ENCODE results near the gene GABBR1.
A peak's percentile ranks its signal among the peaks of the same experiment; 100 is the strongest.

The GABBR1 gene

DNA sequence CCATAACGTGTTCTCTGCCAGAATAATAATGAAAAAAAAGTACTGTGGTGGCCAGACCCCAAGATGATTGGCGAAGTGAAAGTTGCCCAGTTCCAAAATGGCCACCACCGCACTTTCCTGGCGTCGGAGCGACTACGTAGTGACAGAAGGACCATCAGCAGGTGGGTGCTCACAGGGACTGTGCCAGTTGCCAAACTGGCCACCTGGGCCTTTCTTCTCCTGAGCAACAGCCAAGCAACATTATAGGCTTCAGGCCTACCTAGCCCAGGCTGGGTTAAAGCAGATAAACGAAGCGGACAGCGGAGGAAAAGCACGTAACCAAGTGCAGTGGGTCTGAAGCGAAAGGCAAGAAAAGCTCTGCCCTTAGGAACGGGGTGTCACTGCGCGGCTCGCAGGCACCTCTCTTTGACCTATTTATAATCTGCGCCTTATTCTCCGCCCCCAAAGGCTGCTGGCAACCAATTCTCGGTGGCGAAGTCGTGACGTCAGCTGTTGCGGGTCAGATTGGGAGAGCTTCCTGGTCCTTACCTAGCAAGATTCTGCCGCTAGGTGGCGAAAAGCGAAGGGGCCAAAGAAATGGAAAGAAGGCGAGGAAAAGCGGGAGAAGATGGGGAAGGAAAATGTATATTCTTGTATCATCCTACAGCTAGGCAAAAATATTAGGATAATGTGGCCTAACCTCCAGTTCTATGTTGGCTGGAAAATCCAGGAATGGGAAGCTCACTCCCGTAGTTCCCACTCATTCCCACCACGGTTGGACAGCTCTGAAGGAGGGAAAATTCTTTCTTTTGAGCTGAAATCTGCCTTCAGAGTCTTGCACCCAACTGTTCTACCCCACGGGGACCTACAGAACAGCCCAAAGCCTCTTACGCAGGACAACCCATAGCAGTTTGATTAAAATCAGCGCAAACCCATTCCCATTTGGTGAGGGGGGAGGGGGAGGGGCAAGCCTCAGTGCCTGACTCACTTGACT lies 17.0 kb upstream of the GABBR1 start:
- no peaks in the 10 kb centered on the region for H3K36me3 ChIP-seq (ENCODE audit: control insufficient read depth, insufficient read depth, low read length)
- H3K4me1 ChIP-seq (ENCODE audit: control insufficient read depth, insufficient read depth, low read length) = peaks cover 5% of the 10 kb centered on the region

GRCh38 chr6:29647927-29648642 lies 15.1 kb upstream of the GABBR1 start:
- no peak overlapping the region for H3K4me3 ChIP-seq (ENCODE audit: low read length)
- no peak overlapping the region for H3K9ac ChIP-seq (ENCODE audit: low read length)
- no peak overlapping the region for H3K27ac ChIP-seq (ENCODE audit: low read depth, low read length)
- peaks cover 5% of the 10 kb centered on the region for H3K4me1 ChIP-seq (ENCODE audit: control insufficient read depth, insufficient read depth, low read length)
- H3K36me3 ChIP-seq (ENCODE audit: control insufficient read depth, insufficient read depth, low read length) = no peaks in the 10 kb centered on the region
- no peaks in the 10 kb centered on the region for H3K27me3 ChIP-seq (ENCODE audit: control insufficient read depth, insufficient read depth, low read length)

More for the DNA sequence above, 17.0 kb upstream of the GABBR1 start:
- Histone ChIP-seq H3K9ac (ENCODE audit: low read length) (peak overlapping the region; percentile 96), H3K4me3 (ENCODE audit: low read length) (peak overlapping the region; percentile 96), H3K27me3 (ENCODE audit: control insufficient read depth, insufficient read depth, low read length) (no peaks in the 10 kb centered on the region), H3K27ac (ENCODE audit: low read depth, low read length) (peak overlapping the region; percentile 99)

- no peaks in the 10 kb centered on the region for H3K27me3 ChIP-seq (ENCODE audit: control insufficient read depth, insufficient read depth, low read length)
- no peak overlapping the region for H3K27ac ChIP-seq (ENCODE audit: low read depth, low read length)
- no peaks in the 10 kb centered on the region for H3K4me1 ChIP-seq (ENCODE audit: control insufficient read depth, insufficient read depth, low read length)
- no peak overlapping the region for H3K9ac ChIP-seq (ENCODE audit: low read length)
- no peaks in the 10 kb centered on the region for H3K36me3 ChIP-seq (ENCODE audit: control insufficient read depth, insufficient read depth, low read length)
- H3K4me3 ChIP-seq (ENCODE audit: low read length) = no peak overlapping the region
Measured at GRCh38 chr6:29641430-29642148, 8.6 kb upstream of the GABBR1 start.

GRCh38 chr6:29637247-29637646 lies 4.3 kb upstream of the GABBR1 start:
- Histone ChIP-seq H3K27ac (ENCODE audit: low read depth, low read length) (no peak overlapping the region), H3K9ac (ENCODE audit: low read length) (no peak overlapping the region), H3K36me3 (ENCODE audit: control insufficient read depth, insufficient read depth, low read length) (no peaks in the 10 kb centered on the region), H3K27me3 (ENCODE audit: control insufficient read depth, insufficient read depth, low read length) (no peaks in the 10 kb centered on the region), H3K4me3 (ENCODE audit: low read length) (no peak overlapping the region), H3K4me1 (ENCODE audit: control insufficient read depth, insufficient read depth, low read length) (no peaks in the 10 kb centered on the region)

DNA sequence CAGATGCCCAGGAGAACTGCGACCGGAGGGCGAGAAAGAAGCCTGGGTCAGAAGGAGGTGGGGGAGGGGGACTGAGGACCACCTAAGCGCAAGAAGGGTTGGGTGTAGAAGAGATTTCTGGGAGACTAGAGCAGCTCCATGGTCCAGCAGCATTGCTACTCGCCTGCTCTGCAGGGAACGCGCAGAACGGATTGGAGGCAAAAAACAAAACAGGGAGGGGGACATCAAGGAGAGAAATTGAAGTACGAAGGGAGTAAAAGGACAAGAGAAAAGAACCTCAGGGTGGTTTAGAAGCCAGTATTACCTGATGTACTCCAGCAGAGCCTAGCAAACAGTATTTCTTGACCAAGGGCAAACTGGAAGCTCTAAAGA lies 537 bp upstream of the GABBR1 start:
- H3K27ac ChIP-seq (ENCODE audit: low read depth, low read length) = peak overlapping the region; percentile 68
- peak overlapping the region; percentile 68 for H3K4me3 ChIP-seq (ENCODE audit: low read length)
- H3K9ac ChIP-seq (ENCODE audit: low read length) = peak overlapping the region; percentile 19
- peaks cover 8% of the 10 kb centered on the region for H3K4me1 ChIP-seq (ENCODE audit: control insufficient read depth, insufficient read depth, low read length)
- H3K36me3 ChIP-seq (ENCODE audit: control insufficient read depth, insufficient read depth, low read length) = no peaks in the 10 kb centered on the region
- peaks cover 2% of the 10 kb centered on the region for H3K27me3 ChIP-seq (ENCODE audit: control insufficient read depth, insufficient read depth, low read length)

DNA sequence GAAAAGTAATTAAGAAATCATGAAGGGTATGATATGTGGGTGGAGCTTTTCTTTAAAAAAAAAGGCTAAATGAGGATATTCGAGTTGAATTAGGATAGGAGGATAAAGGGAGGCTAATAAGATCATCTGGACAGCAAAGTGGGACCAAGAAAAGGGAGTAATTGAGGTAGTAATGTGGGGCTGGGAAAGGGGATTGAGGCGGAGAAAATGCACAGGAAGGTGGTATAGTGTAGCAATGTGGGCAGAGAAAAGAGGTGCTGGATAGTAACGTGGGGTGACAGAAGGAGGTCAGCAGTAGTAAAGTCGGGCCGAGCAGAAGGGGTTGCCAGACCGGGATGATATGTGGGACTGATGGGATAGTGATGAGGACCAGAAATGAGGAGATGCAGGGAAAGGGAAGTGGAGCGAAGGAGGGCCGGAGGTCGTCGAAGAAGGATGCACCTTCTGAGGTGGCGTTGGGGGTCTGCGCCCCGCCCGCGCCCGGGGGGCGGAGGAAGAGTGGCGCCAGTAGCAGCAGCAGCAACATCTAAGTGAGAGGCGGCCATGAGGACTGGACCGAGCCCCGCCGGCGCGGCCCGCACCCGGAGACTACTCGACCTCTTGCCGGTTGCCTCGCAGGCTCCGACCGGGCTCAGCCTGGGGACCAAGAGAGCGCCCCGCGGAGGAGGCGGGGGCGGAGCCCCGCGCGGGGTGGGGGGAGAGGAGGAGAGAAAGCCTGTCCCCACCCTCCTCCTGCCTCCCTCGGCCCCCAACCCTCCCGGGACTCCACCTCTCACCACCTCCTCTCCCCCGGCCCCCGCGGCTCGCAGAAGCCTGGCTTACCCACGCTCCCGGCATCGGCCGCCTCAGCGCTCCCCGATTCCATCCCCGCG lies 887 bp downstream of the GABBR1 start:
- Histone ChIP-seq H3K36me3 (ENCODE audit: control insufficient read depth, insufficient read depth, low read length) (no peaks in the 10 kb centered on the region), H3K27ac (ENCODE audit: low read depth, low read length) (peak overlapping the region; percentile 68), H3K4me1 (ENCODE audit: control insufficient read depth, insufficient read depth, low read length) (peaks cover 8% of the 10 kb centered on the region), H3K27me3 (ENCODE audit: control insufficient read depth, insufficient read depth, low read length) (peaks cover 2% of the 10 kb centered on the region), H3K9ac (ENCODE audit: low read length) (no peak overlapping the region), H3K4me3 (ENCODE audit: low read length) (peak overlapping the region; percentile 63)

DNA sequence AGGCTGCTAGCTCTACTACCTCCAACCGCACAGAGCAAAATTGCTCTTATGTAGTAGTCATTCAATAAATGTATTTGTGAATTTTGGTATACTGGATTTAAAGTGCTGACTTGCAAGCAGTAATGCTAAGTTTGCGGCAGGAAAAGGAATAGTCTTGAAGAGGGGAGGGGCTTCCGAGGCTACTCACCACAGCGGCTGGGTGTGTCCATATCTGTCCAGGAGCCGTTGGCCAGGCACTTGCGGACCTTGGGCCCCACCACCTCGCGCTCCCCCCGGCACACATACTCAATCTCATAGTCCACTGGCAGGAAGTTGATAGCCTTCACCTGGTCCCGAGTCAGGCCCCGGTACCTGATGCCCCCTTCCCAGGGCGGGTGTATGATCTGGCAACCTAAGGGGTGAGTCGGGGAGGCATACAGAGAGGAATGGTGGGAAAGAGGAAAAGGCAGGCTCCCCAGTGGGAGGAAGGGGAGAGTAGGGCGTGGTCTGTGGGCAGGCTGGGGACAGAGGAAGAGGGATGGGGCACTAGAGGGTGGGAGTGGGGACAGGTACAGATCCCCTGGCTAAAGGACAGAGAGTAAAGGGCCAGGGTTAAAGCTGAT lies 1.7 kb downstream of the GABBR1 start:
- Histone ChIP-seq H3K4me3 (ENCODE audit: low read length) (no peak overlapping the region), H3K4me1 (ENCODE audit: control insufficient read depth, insufficient read depth, low read length) (peaks cover 8% of the 10 kb centered on the region), H3K36me3 (ENCODE audit: control insufficient read depth, insufficient read depth, low read length) (no peaks in the 10 kb centered on the region), H3K9ac (ENCODE audit: low read length) (no peak overlapping the region), H3K27me3 (ENCODE audit: control insufficient read depth, insufficient read depth, low read length) (peaks cover 2% of the 10 kb centered on the region), H3K27ac (ENCODE audit: low read depth, low read length) (no peak overlapping the region)

- H3K4me3 ChIP-seq (ENCODE audit: low read length) = no peak overlapping the region
- peaks cover 2% of the 10 kb centered on the region for H3K27me3 ChIP-seq (ENCODE audit: control insufficient read depth, insufficient read depth, low read length)
- no peak overlapping the region for H3K27ac ChIP-seq (ENCODE audit: low read depth, low read length)
- no peak overlapping the region for H3K9ac ChIP-seq (ENCODE audit: low read length)
- H3K36me3 ChIP-seq (ENCODE audit: control insufficient read depth, insufficient read depth, low read length) = no peaks in the 10 kb centered on the region
- H3K4me1 ChIP-seq (ENCODE audit: control insufficient read depth, insufficient read depth, low read length) = peaks cover 8% of the 10 kb centered on the region
Measured at GRCh38 chr6:29630315-29630714, 2.7 kb downstream of the GABBR1 start.

DNA sequence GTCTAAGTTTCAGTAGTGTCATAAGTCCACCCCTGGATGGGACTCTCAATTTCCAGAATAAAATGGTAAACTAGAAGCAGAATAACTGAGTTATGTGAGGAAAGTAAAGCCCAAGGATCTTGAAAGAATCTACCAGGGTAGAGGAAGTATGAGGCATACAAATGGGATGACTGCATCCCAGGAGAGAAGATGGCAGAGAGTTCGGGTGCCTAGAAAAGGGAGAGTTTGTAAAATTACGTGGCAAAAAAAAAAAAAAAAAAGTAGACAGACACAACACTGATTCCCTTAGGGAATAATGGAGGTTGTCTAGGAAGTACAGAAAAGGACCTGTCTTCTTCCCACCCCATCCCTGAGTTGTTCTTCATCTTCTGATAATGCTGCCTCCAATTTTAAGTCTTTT lies 3.4 kb downstream of the GABBR1 start:
- Histone ChIP-seq H3K4me1 (ENCODE audit: control insufficient read depth, insufficient read depth, low read length) (peaks cover 8% of the 10 kb centered on the region), H3K27ac (ENCODE audit: low read depth, low read length) (no peak overlapping the region), H3K36me3 (ENCODE audit: control insufficient read depth, insufficient read depth, low read length) (no peaks in the 10 kb centered on the region), H3K27me3 (ENCODE audit: control insufficient read depth, insufficient read depth, low read length) (peaks cover 2% of the 10 kb centered on the region), H3K9ac (ENCODE audit: low read length) (no peak overlapping the region), H3K4me3 (ENCODE audit: low read length) (no peak overlapping the region)

- H3K27ac ChIP-seq (ENCODE audit: low read depth, low read length) = peak overlapping the region; percentile 64
- H3K4me3 ChIP-seq (ENCODE audit: low read length) = peak overlapping the region; percentile 67
- H3K36me3 ChIP-seq (ENCODE audit: control insufficient read depth, insufficient read depth, low read length) = peaks cover 1% of the 10 kb centered on the region
- H3K27me3 ChIP-seq (ENCODE audit: control insufficient read depth, insufficient read depth, low read length) = peaks cover 2% of the 10 kb centered on the region
- peaks cover 8% of the 10 kb centered on the region for H3K4me1 ChIP-seq (ENCODE audit: control insufficient read depth, insufficient read depth, low read length)
- H3K9ac ChIP-seq (ENCODE audit: low read length) = peak overlapping the region; percentile 40
Measured at GRCh38 chr6:29628419-29629281, 4.3 kb downstream of the GABBR1 start.
